Measurements from ENCODE around the gene MACROD2. TPM values are rescaled to one million over a fixed set of nuclear protein-coding genes. Genes with fewer than 3 reads are reported as not detected.

Gene MACROD2
- total and polyA plus RNA-seq, 7 donors, result 0.20 to 4.8 (median 0.87) TPM

DNA sequence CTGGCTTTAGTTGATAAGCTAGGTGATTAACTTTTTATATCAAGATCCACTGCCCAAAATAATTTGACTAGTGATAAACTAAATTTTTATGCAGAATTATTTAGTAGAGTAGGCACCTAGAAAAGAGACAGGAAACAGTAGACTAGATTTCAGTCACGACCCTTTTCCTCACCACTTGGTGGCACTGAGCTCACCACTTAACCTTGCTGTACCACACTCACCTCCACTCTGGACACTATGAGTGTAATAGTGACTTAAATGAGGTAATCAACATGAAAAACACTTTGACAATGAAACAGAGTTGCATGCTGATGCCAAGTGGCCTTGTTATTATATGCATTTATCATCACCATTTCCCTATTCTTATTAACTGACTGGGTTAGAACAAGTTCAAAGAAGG lies 1847.6 kb downstream of the MACROD2 start:
- intact Hi-C loops (cut with DNase I), result no loop called here
- Histone ChIP-seq H3K4me3 (no peak overlapping the region), H3K4me1 (no peaks in the 10 kb centered on the region), H3K9me3 (no peaks in the 10 kb centered on the region), H3K27ac (no peak overlapping the region), H3K36me3 (ENCODE audit: insufficient read depth in 1 of 2, low read depth in 1 of 2) (no peaks in the 10 kb centered on the region), H3K27me3 (ENCODE audit: insufficient read depth in 3 of 3, low read length in 2 of 3) (no peaks in the 10 kb centered on the region)
- 66 to 83% (median 68%) methylated on average over 1 of the region's 1 CpG for WGBS, 3 donors
- DNase-seq (no peak), ATAC-seq (no peak)
- TF ChIP-seq, protein P1, sequence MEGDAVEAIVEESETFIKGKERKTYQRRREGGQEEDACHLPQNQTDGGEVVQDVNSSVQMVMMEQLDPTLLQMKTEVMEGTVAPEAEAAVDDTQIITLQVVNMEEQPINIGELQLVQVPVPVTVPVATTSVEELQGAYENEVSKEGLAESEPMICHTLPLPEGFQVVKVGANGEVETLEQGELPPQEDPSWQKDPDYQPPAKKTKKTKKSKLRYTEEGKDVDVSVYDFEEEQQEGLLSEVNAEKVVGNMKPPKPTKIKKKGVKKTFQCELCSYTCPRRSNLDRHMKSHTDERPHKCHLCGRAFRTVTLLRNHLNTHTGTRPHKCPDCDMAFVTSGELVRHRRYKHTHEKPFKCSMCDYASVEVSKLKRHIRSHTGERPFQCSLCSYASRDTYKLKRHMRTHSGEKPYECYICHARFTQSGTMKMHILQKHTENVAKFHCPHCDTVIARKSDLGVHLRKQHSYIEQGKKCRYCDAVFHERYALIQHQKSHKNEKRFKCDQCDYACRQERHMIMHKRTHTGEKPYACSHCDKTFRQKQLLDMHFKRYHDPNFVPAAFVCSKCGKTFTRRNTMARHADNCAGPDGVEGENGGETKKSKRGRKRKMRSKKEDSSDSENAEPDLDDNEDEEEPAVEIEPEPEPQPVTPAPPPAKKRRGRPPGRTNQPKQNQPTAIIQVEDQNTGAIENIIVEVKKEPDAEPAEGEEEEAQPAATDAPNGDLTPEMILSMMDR (IDR thresholded peaks at IDR 0.05), result no peak

DNA sequence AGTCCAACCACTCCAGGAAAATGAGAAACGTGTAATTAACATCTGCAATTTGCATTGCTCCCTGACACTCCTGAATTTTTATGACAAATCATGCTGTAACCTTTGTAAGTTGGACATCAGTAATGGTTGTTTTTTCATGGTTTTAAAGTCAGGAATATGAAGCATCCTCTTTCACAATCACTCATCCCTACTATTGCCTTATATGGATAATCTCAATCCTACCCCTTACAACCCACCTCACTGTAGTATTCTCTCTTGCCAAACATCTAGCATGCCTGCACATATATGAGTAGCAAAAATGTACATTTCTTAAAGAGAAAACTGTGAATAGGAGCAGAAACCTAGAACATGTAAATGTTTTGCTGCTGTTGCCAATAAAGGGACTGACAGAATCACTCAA lies 1848.5 kb downstream of the MACROD2 start:
- Histone ChIP-seq H3K4me3 (no peak overlapping the region), H3K9me3 (no peaks in the 10 kb centered on the region), H3K4me1 (no peaks in the 10 kb centered on the region), H3K36me3 (ENCODE audit: insufficient read depth in 1 of 2, low read depth in 1 of 2) (no peaks in the 10 kb centered on the region), H3K27me3 (ENCODE audit: insufficient read depth in 3 of 3, low read length in 2 of 3) (no peaks in the 10 kb centered on the region), H3K27ac (no peak overlapping the region)
- DNase-seq (no peak), ATAC-seq (no peak)
- intact Hi-C loops (cut with DNase I), result no loop called here
- WGBS, 3 donors, result 32 to 53% (median 41%) methylated on average over 1 of the region's 1 CpG
- TF ChIP-seq, protein P1 (IDR thresholded peaks at IDR 0.05), result no peak

GRCh38 chr20:15847196-15847784 lies 1852.0 kb downstream of the MACROD2 start:
- no peak for DNase-seq
- Histone ChIP-seq H3K36me3 (ENCODE audit: insufficient read depth in 1 of 2, low read depth in 1 of 2) (no peaks in the 10 kb centered on the region), H3K9me3 (no peaks in the 10 kb centered on the region), H3K4me1 (no peaks in the 10 kb centered on the region), H3K27me3 (ENCODE audit: insufficient read depth in 3 of 3, low read length in 2 of 3) (peaks cover 0 to 1% (median 0%) of the 10 kb centered on the region in 3 donors), H3K4me3 (no peak overlapping the region), H3K27ac (no peak overlapping the region)
- no peak for ATAC-seq
- WGBS, 3 donors, result 19 to 40% (median 29%) methylated on average over 8 of the region's 8 CpGs
- intact Hi-C loops (cut with DNase I), result no loop called here
- TF ChIP-seq, protein P1 (IDR thresholded peaks at IDR 0.05), result no peak

GRCh38 chr20:15848126-15848525 lies 1852.8 kb downstream of the MACROD2 start:
- H3K36me3 ChIP-seq (ENCODE audit: insufficient read depth in 1 of 2, low read depth in 1 of 2), result no peaks in the 10 kb centered on the region
- peaks cover 0 to 1% (median 0%) of the 10 kb centered on the region in 3 donors for H3K27me3 ChIP-seq (ENCODE audit: insufficient read depth in 3 of 3, low read length in 2 of 3)
- H3K4me3 ChIP-seq, result no peak overlapping the region
- DNase-seq (no peak), ATAC-seq (no peak)
- 43 to 65% (median 57%) methylated on average over 3 of the region's 3 CpGs for WGBS, 3 donors
- intact Hi-C loops (cut with DNase I), result no loop called here
- no peaks in the 10 kb centered on the region for H3K9me3 ChIP-seq
- no peaks in the 10 kb centered on the region for H3K4me1 ChIP-seq
- H3K27ac ChIP-seq, result no peak overlapping the region
- TF ChIP-seq, protein P1 (IDR thresholded peaks at IDR 0.05), result no peak

Measured in psoas muscle (tissue), 8 donors.